ELR (cell line): Measurements from ENCODE around the gene CR2.
"Not testable (repeated sequence)": the region's sequence is repeated elsewhere in the genome, so short reads cannot be mapped to it uniquely, and the experiment has no call there.

ENCODE experiments used
- DNase-seq: peaks from one replicate; pipeline ENCODE4 v3.0.0-alpha.2; 2015; ENCODE audit warnings: low read depth

The CR2 gene

DNA sequence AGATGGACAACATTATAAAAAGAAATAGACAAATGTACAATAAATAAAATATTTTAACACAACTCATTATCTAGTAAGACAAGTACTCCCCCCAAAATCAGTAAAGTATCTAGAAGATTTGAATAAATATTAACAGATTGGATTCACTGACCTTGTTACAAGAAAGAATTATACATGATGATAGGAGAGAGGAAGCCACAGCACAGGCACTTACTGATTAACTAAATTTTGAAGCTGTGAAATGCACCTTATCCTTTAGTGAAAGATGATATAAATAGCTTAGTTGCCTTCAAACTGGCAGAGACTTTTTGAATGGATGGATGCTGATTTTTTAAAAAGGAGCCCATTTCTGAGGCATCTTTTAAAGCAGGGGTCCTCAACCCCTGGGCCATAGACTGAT, 50.3 kb downstream of the CR2 start:
- no peak for DNase-seq

DNA sequence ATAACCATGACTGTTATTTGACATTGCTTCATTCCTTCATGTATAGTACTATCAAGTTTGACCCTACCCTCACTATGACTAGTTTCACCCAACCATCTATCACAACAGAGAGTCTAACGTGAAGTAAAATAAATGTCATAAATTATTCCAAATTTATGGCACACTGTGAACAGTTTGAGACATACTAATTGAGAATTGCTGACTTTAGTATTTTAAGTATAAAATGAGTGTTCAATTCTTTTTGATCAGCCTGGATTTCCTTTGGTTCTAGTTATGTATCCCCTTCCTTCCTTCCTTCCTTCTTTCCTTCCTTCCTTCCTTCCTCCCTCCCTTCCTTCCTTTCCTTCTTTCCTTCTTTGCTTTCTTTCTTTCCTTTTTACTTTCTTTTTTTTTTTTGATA, 56.3 kb downstream of the CR2 start:
- no peak for DNase-seq

DNA sequence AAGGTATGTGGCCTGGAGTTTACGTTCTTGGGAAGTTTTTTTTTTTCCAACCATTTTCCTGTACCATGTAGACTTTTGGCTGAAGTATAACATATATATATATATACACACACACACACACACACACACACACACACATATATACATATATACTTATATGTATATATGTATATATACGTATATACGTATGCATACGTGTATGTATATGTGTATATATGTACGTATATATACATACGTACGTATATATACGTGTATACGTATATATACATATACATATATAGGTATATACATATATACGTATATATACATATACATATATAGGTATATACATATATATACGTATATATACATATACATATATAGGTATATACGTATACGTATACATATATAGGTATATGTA, 60.8 kb downstream of the CR2 start:
- DNase-seq, result no peak

DNA sequence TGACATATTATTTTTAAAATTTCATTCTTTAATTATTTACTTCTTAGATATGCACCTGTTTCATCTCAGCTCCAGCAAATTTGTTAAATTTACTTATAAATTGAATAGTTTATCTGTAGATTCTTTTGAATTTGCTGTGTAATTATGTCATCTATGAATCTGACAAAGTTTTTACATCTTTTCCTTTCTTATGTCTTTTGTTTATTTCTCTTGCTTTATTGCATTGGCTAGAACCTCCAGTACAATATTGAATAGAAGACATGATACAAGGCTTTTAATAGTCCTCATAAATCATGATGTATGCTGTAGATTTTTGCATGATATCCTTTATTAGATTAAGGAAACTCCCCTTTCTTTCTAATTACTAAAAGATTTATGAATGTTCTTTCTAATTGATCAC, 62.6 kb downstream of the CR2 start:
- no peak for DNase-seq

DNA sequence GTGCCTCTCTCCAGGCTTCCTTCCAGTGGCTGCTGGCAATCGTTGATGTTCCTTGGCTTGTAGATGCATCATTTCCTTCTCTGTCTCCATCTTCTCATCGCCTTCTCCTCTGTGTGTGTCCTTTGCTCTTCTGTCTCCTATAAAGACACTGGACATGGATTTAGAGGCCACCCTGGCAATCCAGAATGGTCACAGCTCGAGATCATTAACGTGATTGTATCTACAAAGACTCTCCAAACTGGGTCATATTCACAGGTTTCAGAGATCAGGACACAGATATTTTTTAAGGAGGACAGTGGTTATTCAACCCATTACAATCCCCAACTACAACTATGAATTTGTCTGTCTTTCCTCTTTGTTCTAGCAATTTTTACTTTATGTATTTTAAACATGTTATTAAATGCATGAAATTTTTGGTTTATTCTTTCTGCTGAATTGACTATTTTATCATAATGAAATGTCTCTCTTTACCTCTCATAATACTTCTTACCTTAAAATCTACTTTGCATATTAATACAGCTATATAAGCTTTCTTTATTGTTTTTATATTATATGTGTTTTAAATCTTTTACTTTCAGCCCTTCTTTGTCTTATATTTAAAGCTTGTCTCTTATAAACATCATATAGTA, 64.6 kb downstream of the CR2 start:
- no peak for DNase-seq

DNA sequence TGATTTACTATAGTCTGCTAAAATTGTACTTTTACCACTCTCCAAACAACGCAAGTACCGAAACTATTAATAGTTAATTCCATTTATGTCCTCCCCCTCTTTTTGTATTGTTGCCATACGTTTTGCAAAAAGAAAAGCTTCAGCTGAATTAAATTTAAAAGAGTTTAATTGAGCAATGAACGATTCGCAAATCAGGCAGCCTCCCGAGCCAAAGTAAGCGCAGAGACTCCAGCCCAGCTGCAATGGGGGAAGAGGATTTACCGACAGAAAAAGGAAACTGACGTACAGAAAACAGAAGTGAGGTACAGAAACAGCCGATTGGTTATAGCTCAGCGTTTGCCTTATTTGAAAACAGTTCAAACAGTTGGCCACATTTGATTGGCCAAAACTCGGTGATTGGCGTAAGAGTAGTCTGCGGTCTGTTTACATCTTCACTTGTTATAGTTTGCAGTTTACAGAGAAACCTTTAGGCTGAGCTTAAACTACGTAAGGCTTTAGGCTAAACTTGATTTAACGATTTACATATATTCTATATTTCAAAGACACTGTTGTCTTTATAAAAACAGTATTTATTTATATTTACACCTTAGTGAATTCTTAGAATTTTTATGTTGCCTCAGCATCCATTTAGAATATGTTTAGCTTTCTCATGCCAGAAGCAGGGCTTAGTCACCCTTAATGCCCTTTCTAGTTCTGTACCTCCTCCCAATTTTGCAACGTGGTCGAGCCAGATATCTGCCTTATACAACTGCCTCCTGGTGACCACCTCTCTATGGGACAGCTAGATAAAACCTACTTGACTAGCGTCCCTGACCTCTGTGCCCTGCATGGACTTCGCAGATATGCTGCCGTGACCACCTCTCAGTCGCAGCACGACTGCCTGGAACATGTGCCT, 65.6 kb downstream of the CR2 start:
- DNase-seq, result peak; percentile 80

DNA sequence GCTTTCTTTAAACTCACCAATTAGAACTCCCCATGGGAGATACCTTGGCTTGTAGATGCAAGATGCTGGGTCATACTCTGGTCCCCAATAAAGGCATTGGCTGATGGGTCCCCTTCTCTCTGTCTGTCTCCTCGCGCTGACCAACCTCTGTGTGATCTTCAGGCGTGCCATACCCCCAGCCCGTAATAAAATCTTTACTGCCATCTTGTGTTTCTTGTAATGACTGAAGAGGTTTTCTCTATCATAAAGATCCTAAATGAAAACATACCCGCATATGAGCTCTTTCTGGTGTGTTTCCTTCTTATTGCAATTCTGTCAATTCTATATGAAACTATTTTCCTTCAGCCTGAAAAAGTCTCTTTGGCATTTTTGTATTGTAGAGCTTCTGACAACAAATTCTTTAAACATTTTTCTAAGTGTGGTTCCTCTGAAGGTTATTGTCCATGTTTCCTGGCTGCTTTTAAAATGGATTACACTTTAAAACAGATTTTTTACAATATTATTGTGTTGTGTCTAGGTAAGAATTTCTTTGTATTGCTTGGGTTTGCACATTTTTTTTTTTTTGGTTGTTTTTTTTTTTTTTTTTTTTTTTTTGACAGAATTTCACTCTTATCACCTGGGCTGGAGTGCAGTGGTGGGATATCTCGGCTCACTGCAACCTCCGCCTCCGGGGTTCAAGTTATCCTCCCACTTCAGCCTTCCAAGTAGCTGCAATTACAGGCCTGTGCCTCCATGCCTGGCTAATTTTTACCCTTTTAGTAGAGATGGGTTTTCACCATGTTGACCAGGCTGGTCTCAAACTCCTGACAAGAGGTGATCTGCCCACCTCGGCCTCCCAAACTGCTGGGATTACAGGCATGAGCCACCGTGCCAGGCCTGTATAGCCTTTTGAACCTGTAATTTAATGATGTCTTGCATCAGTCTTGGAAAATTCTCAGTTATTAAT, 66.5 kb downstream of the CR2 start:
- not testable (repeated sequence) for DNase-seq

DNA sequence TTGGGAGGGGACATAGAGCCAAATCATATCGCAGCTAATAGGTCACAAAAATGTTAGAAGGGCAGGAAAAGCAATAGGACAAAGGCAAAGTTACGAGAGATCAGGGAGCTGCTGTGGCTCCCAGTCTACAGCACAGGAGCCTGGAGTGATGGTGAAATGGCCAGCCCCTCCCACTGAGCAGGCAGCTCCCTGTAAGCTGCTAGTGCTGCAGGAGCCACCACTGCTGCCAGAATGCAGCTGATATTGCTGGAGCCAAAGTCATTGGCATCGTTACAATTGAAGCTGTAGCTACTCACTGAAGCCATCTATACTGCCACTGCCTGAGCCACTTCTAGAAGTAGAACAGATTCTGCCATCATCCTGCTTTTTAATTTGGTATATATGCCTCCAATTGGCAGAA, 71.1 kb downstream of the CR2 start:
- not testable (repeated sequence) for DNase-seq

DNA sequence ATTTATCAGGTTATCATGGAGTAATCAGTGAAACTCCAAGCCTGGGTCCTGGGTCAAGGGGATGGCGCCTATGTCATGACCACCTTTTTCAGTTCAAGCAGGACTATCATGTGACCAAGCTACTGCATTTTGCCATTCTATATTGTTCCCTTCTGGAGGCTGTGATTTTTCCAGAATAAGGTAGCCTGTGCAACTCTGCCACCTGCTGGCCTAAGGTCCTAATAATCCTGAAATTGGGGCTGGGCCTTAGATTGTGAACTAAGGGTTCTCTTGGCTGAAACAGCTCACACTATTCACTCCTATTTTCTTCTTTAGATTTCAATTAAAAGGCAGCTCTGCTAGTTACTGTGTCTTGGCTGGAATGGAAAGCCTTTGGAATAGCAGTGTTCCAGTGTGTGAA, 74.3 kb downstream of the CR2 start:
- DNase-seq, result not testable (repeated sequence)

DNA sequence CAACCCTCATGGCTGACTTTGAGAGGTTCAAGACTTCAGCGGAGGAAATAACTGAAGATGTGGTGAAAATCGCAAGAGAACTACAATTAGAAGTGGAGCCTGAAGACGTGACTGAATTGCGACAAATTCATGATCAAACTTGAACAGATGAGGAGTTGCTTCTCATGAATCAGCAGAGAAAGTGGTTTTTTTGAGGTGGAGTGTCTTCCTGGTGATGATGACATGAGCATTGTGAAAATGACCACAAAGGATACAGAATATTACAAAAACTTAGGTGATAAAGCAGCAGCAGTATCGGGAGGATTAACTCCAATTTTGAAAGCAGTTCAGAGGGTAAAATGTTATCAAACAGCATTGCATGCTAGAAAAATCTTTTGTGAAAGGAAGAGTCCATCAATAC, 82.1 kb downstream of the CR2 start:
- not testable (repeated sequence) for DNase-seq
